NCI-H187 treated with DMSO at 0.1 percent for 48 hours (cell line): ENCODE data around the gene SMU1.

Experiments used
- DNase-seq: peaks from one replicate; lab custom pipeline; 2025; lab: John Stamatoyannopoulos, UW

The SMU1 gene

DNA sequence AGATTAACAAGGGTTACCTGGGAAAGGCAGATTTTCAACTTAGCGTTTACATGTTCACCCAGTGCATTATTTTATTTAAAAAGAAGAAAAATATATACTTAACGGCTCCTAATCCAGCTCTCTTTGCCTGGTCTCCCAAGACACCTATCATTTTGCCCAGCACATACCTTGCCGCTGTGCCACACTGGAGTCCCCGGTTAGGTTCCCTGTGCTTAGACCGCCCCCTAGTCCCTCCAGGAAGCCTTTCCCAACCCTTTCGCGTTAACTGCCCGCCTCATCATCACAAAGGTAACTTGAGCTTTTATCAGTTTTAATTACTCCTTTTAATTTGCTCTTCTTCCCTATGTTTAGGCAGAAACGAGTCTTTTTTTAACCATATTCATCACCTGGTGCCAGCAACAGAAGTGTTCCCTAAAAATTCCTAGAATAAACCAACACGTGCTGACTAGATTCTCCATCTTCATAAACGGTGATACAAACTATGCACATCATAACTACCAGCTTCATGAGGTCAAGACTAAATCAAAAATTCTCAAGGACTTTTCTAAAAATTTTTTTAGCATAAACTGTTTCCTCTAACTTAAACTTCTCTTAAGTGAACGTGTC lies 31.7 kb downstream of the SMU1 start:
- DNase-seq, result no peak

DNA sequence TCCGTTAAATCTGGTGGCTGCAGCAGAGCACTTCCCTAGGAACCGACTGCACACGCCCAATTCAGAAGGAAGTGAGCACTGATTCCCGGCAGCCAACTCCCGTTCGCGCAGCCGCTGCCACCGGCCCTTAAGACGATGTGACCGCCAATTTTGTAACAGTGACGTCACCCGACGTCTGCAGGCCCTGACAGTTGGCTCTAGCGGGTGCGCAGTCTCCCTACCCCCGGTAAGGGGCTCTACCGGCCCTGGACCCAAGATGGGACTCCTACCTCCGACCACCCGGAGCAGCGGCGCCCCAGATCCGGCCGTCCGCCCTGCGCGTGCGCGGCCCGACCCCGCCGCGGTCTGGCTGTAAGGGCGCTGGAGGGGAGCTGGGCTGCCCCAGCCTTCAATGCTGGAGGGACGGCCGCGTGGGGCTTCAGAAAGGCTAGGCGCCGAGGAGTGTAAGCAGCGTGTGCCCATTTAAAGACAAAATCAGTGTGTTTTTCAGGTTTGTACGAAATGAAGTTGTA lies 32.3 kb downstream of the SMU1 start:
- peak; percentile 46 for DNase-seq

DNA sequence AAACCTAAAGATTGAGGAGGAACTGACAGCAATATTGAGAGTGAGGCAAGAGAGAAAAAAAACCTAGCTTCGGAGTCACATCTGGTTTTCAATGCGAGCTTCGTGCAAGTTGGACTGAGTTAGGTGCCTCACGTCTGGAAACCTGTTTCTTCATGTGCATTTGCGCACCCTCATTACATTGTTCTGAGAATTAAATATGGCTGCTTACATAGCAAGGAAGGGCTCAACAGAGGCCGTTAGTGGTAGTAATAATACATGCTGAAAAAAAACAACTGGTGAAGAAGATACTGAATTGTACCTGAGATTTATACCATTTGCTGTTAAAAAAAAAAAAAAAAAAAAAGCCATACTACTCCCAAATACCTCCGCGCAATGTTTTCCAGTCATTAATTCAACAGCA lies 32.8 kb downstream of the SMU1 start:
- DNase-seq, result no peak

DNA sequence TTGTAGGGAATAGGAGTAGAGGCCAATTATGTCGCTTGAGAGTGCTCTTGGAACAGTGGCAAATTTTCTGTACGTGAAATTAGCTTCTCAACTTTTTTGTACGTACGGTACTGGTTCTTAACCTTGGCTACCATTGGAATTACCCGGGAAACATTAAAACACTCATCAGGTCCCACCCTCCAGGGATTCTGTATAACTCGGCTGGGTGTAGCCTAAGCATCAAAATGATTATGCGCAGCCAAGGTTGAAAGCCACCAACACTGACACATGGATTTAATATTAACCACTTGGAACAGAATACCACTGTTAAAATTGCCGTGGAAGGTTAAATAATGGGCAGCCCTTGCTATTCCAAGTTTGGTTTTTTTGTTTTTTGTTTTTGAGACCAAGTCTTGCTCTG lies 34.0 kb downstream of the SMU1 start:
- DNase-seq, result no peak

DNA sequence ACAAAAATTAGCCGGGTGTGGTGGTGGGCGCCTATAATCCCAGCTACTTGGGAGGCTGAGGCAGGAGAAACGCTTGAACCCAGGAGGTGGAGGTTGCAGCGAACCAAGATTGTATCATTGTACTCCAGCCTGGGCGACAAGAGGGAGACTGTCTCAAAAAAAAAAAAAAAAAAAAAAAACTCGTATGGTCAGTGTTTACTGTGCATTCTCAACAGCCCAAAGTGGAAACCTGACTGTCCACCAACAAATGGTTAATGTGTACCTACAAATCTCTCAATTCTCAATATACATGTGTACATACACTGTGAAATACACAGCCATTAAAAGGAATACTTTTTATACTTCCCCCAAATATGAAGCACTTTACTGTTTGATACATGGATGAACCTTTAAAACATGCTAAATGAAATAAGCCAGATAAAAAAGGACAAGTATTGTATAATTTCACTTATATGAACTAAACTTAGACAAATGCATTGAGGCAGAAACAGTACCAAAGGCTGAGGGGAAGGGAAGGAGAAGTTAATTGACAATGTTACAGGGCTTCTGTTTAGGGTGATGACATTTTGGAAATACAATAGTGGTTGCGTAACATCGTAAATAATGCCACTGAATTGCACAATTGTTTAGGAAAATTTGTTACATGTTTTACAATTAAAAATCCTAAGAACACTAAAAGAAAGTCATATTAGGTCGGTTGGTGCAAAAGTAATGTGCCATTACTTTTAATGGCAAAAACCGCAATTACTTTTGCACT lies 34.9 kb downstream of the SMU1 start:
- DNase-seq, result no peak

DNA sequence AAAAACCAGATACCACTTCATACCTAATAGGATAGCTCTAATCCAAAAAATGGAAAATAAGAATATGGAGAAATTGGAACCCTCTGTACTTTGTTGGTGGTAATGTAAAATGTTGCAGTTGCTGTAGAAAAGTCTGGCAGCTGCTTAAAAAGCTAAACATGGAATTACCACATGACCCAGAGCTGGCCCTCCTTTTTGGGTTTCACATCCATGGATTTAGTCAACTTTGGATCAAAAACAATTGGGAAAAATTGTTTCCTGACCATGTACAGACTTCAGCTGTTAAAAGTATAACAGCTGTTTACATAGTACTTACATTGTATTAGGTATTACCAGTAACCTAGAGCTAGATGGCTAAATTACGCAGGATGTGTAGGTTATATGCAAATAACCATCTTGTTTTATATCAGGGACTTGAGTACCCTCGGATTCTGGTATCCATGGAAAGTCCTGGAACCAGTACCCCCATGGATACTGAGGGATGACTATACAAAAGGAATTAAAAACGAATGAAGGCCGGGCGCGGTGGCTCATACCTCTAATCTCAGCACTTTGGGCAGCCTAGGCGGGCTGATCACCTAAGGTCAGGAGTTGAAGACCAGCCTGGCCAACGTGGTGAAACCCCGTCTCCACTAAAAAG lies 35.6 kb downstream of the SMU1 start:
- no peak for DNase-seq

DNA sequence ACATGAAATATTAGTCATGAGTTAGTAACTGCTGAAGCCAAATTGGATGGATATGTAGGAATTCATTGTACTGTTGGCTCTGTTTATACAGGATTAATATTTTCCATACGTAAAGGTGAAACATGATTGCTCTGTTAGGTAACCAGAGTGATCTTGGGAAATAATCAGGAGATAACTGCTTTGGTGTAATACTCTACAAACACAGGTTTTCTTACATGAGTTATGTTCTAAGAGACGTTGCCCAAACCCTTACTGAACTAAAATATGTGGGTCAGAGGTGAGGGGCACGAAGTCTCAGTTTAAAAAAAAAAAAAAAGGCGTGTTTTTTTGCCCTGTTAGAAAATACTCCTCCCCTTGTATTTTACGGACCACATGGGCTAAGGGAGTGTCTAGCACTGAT lies 43.6 kb downstream of the SMU1 start:
- no peak for DNase-seq

DNA sequence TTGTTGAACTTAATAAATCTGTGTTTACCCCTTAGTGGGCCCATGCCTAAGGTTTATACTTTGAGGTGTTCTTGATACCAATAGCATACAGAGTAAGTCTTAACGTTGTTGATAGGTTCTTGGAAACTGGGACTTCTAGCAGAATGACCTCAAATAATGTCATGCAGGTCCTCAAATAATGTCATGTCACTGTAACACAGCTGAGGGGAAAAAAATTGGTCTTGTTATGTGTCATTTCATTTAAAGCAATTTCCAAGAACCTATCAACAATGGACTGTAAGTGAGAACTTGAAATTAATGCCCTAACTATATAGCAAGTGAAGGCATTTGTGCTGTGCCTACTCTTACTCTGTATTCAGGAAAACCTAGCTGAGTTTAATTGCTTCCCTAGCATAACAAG lies 44.2 kb downstream of the SMU1 start:
- no peak for DNase-seq

DNA sequence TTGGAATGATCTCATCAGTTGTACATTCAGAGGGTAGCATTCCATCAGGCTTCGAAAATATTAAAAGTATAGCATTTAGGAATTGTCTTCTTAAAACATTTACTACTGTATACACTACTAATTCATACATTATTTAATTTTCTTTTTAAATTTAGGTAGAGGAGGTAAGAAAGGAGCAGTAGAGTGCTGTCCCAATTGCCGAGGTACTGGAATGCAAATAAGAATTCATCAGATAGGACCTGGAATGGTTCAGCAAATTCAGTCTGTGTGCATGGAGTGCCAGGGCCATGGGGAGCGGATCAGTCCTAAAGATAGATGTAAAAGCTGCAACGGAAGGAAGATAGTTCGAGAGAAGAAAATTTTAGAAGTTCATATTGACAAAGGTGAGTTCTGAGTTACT lies 46.2 kb downstream of the SMU1 start:
- DNase-seq, result no peak

DNA sequence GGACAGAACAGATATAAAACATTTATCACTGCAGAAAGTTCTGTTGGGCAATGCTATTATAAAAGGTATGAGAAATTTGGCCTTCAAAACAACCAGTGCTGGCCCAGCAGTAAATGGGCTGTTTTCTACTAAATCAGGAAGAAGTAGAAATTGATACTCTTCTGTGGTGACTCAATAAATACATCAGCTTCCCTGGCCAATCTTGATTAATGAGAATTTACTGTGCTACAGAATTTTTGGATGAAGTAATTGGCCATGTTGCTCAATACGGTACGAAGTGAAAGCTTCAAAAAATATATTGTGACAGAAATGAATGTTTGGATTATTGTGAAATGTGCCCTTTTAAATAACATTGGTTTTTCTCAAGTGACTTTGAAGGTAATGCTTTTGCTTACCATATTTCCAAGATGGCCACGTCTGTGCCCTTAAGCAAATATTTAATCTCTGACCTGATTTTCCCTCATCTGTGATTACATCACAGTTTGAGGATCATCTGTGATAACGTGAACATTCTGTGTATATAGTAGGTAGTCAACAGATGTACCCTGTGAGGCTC lies 47.2 kb downstream of the SMU1 start:
- DNase-seq, result no peak

DNA sequence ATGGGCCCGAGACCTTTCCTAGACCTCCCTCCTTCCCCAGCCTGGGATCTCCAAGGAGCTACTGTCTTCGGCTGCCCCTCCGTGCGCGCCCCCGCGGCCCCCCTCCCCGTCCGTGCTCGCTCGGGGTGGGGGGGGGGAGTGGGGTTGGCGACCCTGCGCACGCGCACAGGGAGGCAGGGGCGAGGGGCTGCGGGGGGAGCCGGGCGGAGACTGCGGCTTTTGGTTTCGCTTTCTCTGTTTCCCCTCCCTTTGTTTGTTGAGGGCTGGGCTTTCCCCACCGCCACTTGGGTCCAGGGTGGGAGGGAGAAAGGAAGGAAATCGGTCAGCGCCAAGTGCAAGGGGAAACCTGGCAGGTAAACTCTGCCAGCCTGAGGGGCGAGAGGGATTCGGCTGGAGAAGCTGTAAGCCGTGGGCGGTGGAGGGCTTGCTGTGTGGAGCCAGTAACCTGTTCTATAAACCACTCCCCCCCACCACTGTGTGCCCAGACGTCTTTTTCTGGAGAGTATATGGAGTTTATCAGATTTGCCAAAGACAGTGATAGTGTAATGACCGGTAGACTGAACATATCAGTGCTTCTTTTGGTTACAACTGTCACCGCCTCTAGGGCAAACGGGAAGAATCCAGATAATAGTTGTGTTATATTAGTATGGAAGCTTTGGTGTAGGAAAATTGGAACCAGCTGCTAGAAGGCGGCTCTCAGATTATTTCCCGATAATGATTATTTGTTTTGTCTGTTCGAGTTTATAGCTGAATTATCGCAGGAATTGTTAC lies 50.7 kb downstream of the SMU1 start:
- DNase-seq, result no peak

DNA sequence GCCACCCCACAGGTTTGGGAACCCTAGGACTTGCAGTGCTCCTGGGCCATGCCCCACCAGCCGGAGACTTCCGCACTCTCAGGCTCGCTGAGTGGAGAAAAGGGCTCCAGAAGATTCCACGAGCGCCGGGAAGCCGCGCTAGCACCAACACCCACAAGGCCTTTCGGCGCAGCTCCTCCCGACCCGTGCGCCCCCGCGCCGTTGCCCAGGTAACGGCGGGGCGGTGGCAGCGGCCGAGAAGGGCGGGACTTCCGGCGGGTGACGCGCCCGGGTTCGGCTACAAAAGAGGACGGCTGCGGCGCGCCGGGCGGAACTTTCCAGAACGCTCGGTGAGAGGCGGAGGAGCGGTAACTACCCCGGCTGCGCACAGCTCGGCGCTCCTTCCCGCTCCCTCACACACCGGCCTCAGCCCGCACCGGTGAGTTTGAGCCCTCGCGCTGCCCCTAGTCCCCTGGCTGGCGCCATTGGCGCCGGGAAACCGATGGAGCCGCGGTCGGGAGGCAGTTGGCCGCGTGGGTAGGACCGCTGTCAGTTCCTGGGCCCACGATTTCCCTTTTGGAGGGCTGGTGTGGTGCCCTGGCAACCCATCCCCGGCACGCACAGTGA lies 51.4 kb downstream of the SMU1 start, which contains the start of gene DNAJA1:
Gene DNAJA1, plus strand, starts transcription at position 308 of the 606 bp plus-strand sequence. CDS start 1,212 bp downstream, outside the sequence.
- DNase-seq, result peak; percentile 19

DNA sequence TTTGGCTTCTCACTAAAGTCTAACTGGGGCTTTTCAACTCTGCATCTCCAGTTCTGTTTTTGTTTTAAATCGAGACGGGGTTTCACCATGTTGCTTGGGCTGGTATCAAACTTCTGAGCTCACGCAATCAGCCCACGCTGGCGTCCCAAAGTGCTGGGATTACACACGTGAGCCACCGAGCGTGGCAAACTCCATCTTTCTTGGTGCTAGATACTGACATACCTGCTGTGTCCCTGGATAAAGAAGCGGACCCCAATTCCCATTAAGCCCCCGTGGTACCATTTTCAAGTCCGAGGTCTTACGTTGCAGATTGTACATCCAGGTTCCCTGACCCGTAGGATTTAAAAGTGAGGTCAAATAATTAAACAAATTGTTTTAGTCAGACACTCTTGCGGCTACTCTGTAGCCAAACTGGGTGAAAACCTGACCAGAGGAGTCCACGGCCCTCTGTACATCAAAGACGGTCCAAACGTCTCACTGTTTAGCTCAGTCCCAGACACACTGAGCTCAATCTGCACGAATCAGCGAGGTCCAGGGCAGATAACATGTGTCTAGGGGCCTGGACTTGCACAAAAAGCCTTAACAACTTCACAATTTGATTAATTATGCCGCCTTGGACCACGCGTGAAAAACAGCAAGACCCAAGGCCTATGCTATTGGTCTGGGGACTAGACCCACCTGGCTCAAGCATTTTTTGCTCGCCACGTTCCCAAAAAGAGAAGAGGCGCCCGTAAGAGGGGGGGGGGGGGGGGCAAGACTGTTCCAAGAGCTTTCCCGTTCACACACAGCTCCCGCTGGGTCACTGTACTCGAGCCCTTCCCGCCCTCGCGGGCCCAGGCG lies 52.1 kb downstream of the SMU1 start:
- no peak for DNase-seq

DNA sequence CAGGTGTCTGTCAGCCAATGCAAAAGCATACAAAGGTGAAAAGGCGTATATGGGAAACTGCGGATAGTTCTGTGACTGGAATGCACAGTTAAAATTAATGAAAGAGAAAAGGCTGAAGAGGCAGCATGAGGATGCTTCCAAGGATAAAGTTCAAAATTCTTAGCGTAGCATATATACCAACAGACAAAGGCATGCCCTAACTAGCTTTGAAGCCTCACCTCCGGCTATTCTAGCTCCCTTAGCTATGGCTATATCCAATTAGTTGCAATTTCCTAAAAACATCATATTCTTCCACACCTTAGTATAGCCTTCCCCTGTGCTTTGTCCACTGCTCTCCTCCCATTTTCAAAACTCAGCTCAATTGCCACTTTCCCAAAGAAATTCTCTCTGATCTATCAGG lies 52.8 kb downstream of the SMU1 start:
- no peak for DNase-seq

DNA sequence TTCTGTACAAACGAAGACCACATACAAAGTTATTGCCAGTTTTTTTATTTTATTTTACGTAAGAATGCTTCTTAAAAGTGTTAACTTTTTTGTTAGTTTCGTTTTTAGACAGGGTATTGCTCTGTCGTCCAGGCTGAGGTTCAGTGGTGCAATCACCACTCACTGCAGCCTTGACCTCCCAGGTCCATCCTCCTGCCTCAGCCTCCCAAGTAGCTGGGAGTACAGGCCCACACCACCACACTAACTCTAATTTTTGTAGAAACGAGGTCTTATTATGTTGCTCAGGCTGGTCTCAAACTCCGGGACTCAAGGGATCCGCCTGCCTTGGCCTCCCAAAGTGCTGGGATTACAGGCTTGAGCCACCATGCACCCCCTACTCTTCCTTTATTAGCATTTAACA lies 53.7 kb downstream of the SMU1 start:
- DNase-seq, result no peak

DNA sequence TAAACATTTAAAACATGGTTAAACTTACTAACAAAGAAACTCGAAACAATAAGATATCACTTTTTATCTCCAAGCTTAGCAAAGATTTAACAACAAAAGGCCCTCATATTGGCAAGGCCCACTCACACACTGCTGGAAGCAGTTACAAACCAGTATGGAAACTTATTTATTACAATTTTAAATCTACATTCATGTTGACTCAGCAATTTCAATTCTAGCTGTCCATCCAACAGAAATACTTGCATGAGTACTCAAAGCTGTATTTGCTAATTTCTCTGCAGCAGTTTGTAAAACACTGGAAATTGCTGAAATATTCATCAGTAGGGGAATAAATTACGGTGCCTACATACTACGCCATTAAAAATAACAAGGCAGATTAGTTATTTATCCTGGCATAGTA lies 54.2 kb downstream of the SMU1 start:
- no peak for DNase-seq

DNA sequence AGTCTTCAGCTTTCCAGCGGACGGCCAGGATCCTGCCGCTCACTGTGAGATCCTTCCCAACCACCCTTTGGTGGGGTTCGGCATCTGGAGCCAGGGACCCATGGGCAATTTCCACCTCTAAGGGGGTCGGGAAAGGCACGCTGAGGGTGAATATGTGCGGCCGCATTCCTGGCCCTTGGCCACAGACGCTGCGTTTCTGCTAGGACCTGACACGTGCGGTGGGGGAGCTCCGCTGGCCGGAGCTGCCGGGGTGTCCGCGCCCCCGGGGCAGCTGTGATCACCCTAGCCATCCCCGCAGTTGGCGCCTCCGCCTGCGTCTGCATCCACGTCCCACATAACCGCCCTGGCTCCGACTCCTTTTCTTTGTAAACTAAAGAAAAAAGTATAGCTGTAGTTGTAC lies 56.7 kb downstream of the SMU1 start:
- DNase-seq, result no peak

DNA sequence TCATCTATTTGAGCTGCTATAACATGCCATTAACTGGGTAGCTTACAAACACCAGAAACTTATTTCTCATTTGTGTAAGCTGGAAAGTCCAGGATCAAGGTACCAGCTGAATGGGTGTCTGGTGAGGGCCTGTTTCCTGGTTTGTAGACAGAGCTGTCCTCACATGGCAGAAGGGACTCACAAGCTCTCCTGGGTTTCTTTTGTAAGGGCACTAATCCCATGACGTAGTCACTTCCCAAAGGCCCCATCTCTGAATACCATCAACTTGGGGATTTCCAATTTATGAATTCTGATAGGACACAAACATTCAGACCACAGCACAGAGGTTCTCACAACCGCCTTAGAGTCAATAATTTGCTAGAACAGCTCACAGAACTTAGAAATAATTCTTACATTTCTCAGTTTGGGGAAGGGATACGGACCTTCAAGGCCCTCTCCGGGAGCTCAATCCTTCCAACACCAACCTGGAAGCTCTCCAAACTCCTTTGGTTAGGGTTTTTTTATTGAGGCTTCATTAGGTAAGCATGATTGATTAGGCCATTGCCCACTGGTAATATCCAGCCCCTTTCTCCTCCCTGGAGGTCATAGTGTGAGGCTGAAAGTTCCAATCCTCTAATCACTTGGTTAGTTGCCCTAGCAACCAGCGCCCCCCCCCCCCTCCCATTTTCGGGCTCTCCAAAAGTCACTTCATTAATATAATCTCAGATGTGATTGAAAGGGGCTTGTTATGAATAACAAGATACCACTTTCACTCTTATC lies 59.0 kb downstream of the SMU1 start:
- DNase-seq, result no peak

DNA sequence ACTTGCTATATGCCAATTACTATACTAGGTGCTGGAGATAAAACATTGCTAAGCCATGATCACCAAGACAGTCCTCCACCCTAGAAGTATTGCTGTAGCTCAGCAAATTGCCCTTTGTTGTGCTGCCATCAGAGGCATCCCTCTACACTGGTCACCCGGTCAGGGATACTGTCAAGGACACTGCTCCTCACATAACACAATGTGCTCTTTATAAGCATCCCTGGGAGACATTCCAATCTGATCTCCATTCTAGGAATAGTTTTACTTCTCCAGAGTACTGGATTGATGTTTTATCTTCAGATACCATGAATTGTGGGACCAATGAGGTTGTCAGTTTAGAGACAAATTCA lies 61.8 kb downstream of the SMU1 start:
- no peak for DNase-seq
